CD1c-positive myeloid dendritic cell (primary cell): Measurements from ENCODE around the gene CD163L1.
"Not testable (repeated sequence)": the region's sequence is repeated elsewhere in the genome, so short reads cannot be mapped to it uniquely, and the experiment has no call there.

Experiments
- DNase-seq: peaks from one replicate; pipeline ENCODE4 v3.0.0-alpha.2; 2016; ENCODE audit errors: extremely low spot score

The CD163L1 gene

GRCh38 chr12:7444076-7444475 is at the start of gene CD163L1:
Gene CD163L1, minus strand, starts transcription at chr12:7444153. Its CDS starts 26 bp downstream, at chr12:7444127.
- peak; percentile 68 for DNase-seq

GRCh38 chr12:7493006-7493405 is 49.1 kb upstream of the CD163L1 start:
- DNase-seq, result no peak

- DNase-seq, result no peak
Measured at GRCh38 chr12:7486512-7486911, 42.6 kb upstream of the CD163L1 start.

GRCh38 chr12:7485095-7485494 is 41.1 kb upstream of the CD163L1 start:
- no peak for DNase-seq

GRCh38 chr12:7483343-7483742 is 39.4 kb upstream of the CD163L1 start:
- no peak for DNase-seq

GRCh38 chr12:7479771-7480170 is 35.8 kb upstream of the CD163L1 start:
- no peak for DNase-seq

- DNase-seq, result no peak
Measured at GRCh38 chr12:7472060-7472459, 28.1 kb upstream of the CD163L1 start.

- peak; percentile 68 for DNase-seq
Measured at GRCh38 chr12:7460375-7461259, 16.7 kb upstream of the CD163L1 start.

- no peak for DNase-seq
Measured at GRCh38 chr12:7459973-7460372, 16.0 kb upstream of the CD163L1 start.

- no peak for DNase-seq
Measured at GRCh38 chr12:7451756-7452155, 7.8 kb upstream of the CD163L1 start.

GRCh38 chr12:7450667-7451066 is 6.7 kb upstream of the CD163L1 start:
- DNase-seq, result no peak

GRCh38 chr12:7448099-7448498 is 4.1 kb upstream of the CD163L1 start:
- no peak for DNase-seq

GRCh38 chr12:7444537-7444936 is 584 bp upstream of the CD163L1 start:
- no peak for DNase-seq

GRCh38 chr12:7441216-7441615 is 2.7 kb downstream of the CD163L1 start:
- no peak for DNase-seq

- DNase-seq, result peak; percentile 58
Measured at GRCh38 chr12:7439579-7440505, 4.1 kb downstream of the CD163L1 start.

- DNase-seq, result not testable (repeated sequence)
Measured at GRCh38 chr12:7438291-7438995, 5.5 kb downstream of the CD163L1 start.

GRCh38 chr12:7437494-7437893 is 6.5 kb downstream of the CD163L1 start:
- not testable (repeated sequence) for DNase-seq

- DNase-seq, result no peak
Measured at GRCh38 chr12:7434670-7435069, 9.3 kb downstream of the CD163L1 start.

- no peak for DNase-seq
Measured at GRCh38 chr12:7433276-7433822, 10.6 kb downstream of the CD163L1 start.

- DNase-seq, result no peak
Measured at GRCh38 chr12:7431993-7432685, 11.8 kb downstream of the CD163L1 start.

- peak; percentile 24 for DNase-seq
Measured at GRCh38 chr12:7411343-7411742, 32.6 kb downstream of the CD163L1 start.
